GM13976 (cell line): ENCODE results near the gene HDGF.
A peak's percentile ranks its signal among the peaks of the same experiment; 100 is the strongest.

Source experiments
- DNase-seq: peaks from one replicate; pipeline ENCODE4 v3.0.0; 2012; ENCODE audit warnings: low spot score
- in situ Hi-C: fragments of 300-500 bp; cut with MboI; formaldehyde crosslinking; loops from one replicate; pipeline ENCODE4 v1.12.0; 2022; ENCODE audit warnings: low sequenced_read_pairs, mixed read lengths, inconsistent platforms; ENCODE audit not compliant: unreplicated experiment
- TF ChIP-seq, protein P1 (sequence below): IDR thresholded peaks from 2 replicates; pipeline ENCODE4 v1.5.1; 2012; ENCODE audit warnings: borderline replicate concordance, mild to moderate bottlenecking; ENCODE audit not compliant: insufficient read depth; ENCODE audit errors: extremely low read depth, missing control alignments, control extremely low read depth

Gene HDGF

DNA sequence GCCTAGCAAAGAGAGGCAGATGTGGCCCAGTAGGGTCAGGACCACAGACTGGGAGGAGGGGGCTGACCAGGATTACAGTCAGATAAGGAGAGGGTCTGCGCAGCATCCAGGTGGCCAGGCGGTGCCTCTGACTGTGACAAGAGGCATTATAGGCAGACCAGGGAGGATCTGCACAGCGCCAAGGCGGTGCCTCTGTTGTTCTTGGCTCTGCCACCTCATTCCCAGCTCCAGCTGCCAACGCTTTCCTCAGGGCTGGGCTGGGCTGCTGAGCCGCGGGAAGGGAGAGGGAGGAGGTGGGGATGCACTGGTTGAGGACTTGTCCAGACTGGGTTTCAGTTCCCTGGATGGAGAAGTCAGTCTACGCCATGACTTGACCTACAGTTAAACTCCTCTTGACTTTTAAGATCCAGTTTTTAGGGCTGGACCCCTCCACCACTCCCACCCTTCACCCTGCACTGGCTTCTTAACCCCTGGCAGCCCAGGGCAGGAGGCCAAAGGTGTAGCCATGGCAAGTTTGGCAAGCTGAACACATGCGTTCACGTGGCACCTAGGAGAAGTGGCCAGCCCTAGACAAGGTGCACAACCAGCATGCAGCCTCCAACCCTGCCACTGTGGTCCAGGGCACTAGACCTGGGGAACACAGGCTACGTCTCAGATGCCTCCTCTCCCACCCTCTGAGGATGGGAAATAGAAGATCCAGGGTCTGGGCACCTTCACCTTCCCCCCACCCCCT, 41.6 kb downstream of the HDGF start:
- in situ Hi-C loops: no loop called here
- no peak for DNase-seq
- TF ChIP-seq, protein P1, sequence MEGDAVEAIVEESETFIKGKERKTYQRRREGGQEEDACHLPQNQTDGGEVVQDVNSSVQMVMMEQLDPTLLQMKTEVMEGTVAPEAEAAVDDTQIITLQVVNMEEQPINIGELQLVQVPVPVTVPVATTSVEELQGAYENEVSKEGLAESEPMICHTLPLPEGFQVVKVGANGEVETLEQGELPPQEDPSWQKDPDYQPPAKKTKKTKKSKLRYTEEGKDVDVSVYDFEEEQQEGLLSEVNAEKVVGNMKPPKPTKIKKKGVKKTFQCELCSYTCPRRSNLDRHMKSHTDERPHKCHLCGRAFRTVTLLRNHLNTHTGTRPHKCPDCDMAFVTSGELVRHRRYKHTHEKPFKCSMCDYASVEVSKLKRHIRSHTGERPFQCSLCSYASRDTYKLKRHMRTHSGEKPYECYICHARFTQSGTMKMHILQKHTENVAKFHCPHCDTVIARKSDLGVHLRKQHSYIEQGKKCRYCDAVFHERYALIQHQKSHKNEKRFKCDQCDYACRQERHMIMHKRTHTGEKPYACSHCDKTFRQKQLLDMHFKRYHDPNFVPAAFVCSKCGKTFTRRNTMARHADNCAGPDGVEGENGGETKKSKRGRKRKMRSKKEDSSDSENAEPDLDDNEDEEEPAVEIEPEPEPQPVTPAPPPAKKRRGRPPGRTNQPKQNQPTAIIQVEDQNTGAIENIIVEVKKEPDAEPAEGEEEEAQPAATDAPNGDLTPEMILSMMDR: no peak

DNA sequence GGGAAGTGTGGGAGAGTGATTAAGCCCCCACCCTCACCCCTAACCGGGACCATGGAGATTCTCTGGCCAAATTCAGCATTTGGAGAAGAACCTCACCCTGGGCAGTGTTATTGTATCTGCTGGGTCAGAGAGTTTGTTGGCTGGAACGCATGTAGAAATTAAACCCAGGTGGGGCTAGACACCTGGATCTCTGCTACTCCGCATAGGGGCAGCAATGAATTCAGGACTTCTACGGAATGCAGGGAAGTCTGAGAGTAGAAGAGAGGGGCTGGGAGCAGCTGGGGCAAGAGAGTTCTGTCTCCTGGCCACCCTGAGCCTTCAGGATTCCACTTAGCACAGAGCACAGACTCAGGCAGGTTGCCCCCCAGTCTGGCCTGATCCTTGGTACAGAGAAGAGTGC, 42.4 kb downstream of the HDGF start:
- no peak for DNase-seq
- TF ChIP-seq, protein P1: no peak
- in situ Hi-C loops: no loop called here

DNA sequence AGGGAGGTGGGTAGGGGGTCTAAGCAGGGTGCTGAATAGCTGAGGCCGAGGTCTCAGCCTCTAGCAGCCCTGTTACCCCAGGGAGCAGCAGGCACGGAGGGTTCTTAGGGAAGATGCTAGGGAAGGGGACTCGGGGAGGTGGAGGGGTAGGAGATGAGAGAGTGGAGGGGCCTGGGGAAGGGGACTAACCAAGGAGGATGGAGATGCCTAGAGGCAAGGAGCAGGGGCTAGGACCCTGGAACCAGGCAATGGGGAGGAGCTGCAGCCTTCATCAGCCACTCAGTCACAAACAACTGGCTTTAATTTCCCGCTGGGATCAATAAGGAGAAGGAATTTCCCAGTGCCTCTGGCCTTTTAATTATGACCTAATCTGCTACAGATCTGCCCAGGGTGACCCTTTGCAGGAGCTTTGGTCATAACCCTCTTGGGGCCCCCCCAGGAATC, 43.2 kb downstream of the HDGF start:
- no peak for DNase-seq
- in situ Hi-C loops: no loop called here
- TF ChIP-seq, protein P1: no peak

DNA sequence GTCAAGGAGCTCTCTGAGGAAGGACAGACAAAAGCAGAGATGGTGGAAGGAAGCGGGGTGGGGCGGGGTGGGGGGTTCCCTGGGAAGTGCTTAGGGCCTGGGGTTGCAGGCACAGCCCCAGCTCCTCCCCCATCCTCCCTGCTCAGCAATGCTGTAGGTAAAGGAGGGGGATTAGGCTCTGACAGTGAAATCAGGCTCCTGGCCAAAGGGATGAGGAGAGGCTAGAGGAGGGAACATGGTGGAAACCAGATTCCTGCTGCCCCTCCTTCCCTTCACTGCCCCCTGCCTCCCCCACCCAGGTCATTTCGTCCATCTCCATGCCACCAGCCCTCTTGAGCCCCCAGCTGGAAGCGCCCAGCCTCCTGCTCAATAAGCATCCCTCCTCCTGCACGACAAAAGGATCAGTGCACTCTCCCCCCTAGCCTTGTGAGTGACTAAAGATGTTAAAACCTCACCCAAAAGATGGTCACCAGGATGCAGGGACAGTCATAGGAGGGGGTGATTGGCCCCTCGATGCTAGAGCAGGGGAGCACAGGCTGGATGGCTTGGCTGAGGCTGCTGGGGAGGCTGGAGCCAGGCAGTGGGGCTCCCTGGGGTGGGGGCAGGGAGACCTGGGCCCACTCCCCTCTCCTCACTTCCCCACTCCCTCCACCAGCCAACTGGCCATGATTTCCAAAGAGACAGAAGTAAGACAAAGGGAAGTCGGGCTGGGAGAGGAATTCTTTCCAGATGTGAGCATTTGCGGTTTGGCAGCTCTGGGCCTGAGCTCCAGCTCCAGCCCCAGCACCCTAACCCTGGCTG, 43.9 kb downstream of the HDGF start:
- DNase-seq: no peak
- in situ Hi-C loops: no loop called here
- TF ChIP-seq, protein P1: no peak

DNA sequence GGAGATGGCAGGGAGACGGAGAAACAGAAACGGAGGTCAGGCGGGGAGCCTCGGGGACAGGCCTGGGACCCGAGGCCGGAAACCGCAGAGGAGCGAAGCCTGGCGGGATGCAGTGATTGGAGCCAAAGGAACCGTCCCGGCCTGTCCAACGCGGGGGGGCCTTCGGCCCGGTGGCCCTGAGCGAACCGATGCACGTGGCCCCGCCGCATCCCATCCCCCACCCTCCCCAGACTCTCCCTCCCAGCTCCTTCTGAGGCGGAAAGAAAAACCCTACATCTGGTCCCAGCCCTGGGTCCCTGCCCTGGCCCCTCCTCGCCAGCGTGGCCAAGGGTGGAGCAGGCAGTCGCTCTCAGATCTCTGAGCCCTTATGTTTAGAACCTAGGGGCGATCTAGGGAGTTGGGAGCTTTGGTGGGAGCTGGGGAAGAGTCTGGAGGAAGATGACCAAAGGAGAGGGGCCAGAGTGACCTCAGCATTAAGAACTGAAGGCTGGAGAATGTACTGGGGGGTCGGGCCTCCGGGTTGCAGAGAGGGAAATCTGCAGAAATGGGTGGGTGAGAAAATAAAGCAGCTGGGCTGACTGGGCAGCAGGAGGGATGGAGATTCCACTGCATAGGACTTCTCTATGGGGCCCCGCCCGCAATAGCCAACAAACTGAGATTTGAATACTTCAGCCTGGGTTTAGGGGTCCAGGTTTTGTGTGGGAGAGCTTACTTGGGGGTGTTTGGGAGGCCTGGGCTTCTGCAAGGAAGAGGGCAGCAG, 44.6 kb downstream of the HDGF start:
- no peak for DNase-seq
- in situ Hi-C loops: no loop called here
- TF ChIP-seq, protein P1: no peak

DNA sequence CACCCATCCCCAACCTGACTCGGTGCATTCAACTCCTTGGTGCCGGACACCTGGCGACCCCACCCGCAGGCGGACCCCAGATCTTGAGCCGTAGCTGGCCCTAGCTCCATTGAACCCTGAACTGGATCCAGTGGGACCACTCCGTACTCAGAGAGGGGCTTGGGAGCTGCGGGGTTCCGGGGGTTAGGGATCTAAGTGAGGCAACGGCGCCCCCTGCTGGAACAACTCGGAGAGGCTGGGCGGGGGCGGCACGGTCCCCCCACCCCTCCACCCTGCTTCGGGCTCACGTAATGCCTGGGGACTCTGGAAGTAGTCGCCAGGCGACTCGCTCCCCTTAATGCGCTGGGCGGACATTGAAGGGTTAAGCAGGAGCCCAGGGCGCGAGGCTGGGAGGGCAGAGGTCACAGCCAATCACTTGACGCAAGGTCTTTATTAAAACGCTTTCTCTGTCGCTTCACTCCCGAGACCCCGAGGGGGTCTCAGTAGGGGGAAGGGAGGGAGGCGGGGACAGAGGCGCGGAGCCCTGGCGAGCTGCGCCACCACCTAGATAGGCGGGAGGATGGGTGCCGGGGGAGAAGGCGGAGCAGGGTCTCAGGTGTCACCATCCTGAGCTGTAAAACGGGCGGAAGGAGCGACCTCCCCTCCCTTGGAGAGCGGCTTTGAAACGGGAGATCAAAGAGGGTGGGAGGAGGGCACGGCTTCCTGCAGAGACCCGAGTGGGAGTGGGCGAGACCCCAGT, 45.4 kb downstream of the HDGF start:
- DNase-seq: peak; percentile 92
- in situ Hi-C loops: no loop called here
- TF ChIP-seq, protein P1: peak; percentile 57
